K562 (cell line): Measurements from ENCODE around the gene STUB1. TPM values are rescaled to one million over a fixed set of nuclear protein-coding genes. Genes with fewer than 3 reads are reported as not detected.

ENCODE experiments used
- ATF4 ChIP-seq: fragments of 450-650 bp; formaldehyde crosslinking; IDR thresholded peaks from 2 replicates; pipeline ENCODE4 v1.4.0; 2022; ENCODE audit warnings: mild to moderate bottlenecking, moderate library complexity
- BCL6 ChIP-seq: fragments of 250-450 bp; sonication (Bioruptor Pico); IDR thresholded peaks from 2 replicates; pipeline ENCODE4 v1.4.0; 2020
- CBFA2T3 ChIP-seq: fragments of 450-650 bp; IDR thresholded peaks from 2 replicates; pipeline ENCODE4 v1.6.1; 2017
- CREB5 ChIP-seq: fragments of 250-450 bp; sonication (Bioruptor Pico); IDR thresholded peaks from 2 replicates; pipeline ENCODE4 v1.5.0; 2020; ENCODE audit warnings: mild to moderate bottlenecking
- EZH2 ChIP-seq: IDR thresholded peaks from 2 replicates; pipeline ENCODE4 v1.6.1; 2012; ENCODE audit warnings: low read depth, mild to moderate bottlenecking, inconsistent platforms, low read length, borderline replicate concordance
- GTF2E2 ChIP-seq: fragments of 200-800 bp; sonication (Bioruptor generic); IDR thresholded peaks from 2 replicates; pipeline ENCODE4 v1.6.1; 2016; ENCODE audit warnings: missing genetic modification characterization, missing compliant biosample characterization
- GTF3C2 ChIP-seq: IDR thresholded peaks from 3 replicates; pipeline ENCODE4 v1.6.1; 2011; ENCODE audit warnings: borderline replicate concordance, mild to moderate bottlenecking, moderate library complexity; ENCODE audit not compliant: insufficient read length; ENCODE audit errors: extremely low read depth
- HNRNPK ChIP-seq: fragments of 200-400 bp; formaldehyde crosslinking; IDR thresholded peaks from one replicate; pipeline ENCODE4 v1.6.1; 2018; ENCODE audit warnings: mild to moderate bottlenecking, low read depth, low read length; ENCODE audit not compliant: poor library complexity, severe bottlenecking
- L3MBTL2 ChIP-seq: fragments of 450-650 bp; IDR thresholded peaks from 2 replicates; pipeline ENCODE4 v1.6.1; 2016; ENCODE audit warnings: mild to moderate bottlenecking, moderate library complexity
- MAX ChIP-seq: sonication (generic); formaldehyde crosslinking; IDR thresholded peaks from 2 replicates; pipeline ENCODE4 v1.9.0; 2022; ENCODE audit warnings: mild to moderate bottlenecking, missing genetic modification reagents
- POLR2B ChIP-seq: fragments of 450-650 bp; IDR thresholded peaks from 2 replicates; pipeline ENCODE4 v1.6.1; 2018; ENCODE audit warnings: low read depth; ENCODE audit not compliant: partially characterized antibody
- RBM34 ChIP-seq: fragments of 200-400 bp; formaldehyde crosslinking; IDR thresholded peaks from 2 replicates; pipeline ENCODE4 v1.6.1; 2018; ENCODE audit warnings: low read length, borderline replicate concordance; ENCODE audit not compliant: insufficient read depth
- SRF ChIP-seq, 2 experiments: fragments of 250-450, 450-650 bp in 1 of 2; sonication (Bioruptor Pico) in 1 of 2; sonication (generic) in 1 of 2; formaldehyde crosslinking; IDR thresholded peaks; 2 replicates each; pipeline versions ENCODE4 v1.5.0 to v1.5.1; 2020 to 2022; ENCODE audit warnings: mild to moderate bottlenecking in 1 of 2, missing genetic modification reagents in 1 of 2
- SRSF1 ChIP-seq: fragments of 200-400 bp; formaldehyde crosslinking; IDR thresholded peaks from 2 replicates; pipeline ENCODE4 v1.6.1; 2017; ENCODE audit warnings: mild to moderate bottlenecking, low read depth, low read length, moderate library complexity
- TCF15 ChIP-seq: fragments of 250-450 bp; sonication (Bioruptor Pico); IDR thresholded peaks from 2 replicates; pipeline ENCODE4 v1.8.0; 2022; ENCODE audit warnings: moderate library complexity, mild to moderate bottlenecking, inconsistent platforms
- TEAD2 ChIP-seq: fragments of 450-650 bp; IDR thresholded peaks from 2 replicates; pipeline ENCODE4 v1.6.1; 2016; ENCODE audit warnings: missing genetic modification characterization, control low read depth, missing compliant biosample characterization
- THRAP3 ChIP-seq: fragments of 450-650 bp; IDR thresholded peaks from 2 replicates; pipeline ENCODE4 v1.6.1; 2016; ENCODE audit warnings: mild to moderate bottlenecking, inconsistent platforms, borderline replicate concordance
- ZBTB2 ChIP-seq: fragments of 450-650 bp; IDR thresholded peaks from 2 replicates; pipeline ENCODE4 v1.6.1; 2016; ENCODE audit warnings: antibody characterized with exemption
- ZNF212 ChIP-seq: fragments of 450-650 bp; formaldehyde crosslinking; IDR thresholded peaks from 2 replicates; pipeline ENCODE4 v1.4.0; 2020; ENCODE audit warnings: mild to moderate bottlenecking
- polyA plus RNA-seq, 8 experiments: library from polyadenylated mRNA; depleted of rRNA in 4 of 8; stranded (reverse) in 5 of 8; unstranded in 3 of 8; fragments of >200 nt; fragmentation: Nextera tagmentation in 2 of 8; fragmentation: Illumina TruSeq in 1 of 8; extraction: Ambion mirVana in 2 of 8; extraction: Trizol in 1 of 8; gene quantifications; 2 replicates each; pipeline versions ENCODE4 v1.2.1 to v1.2.3, GENCODE V29; 2011 to 2014; ENCODE audit warnings: inconsistent platforms in 1 of 8, missing spikeins in 1 of 8
- total RNA-seq, 7 experiments: library from RNA; depleted of rRNA in 6 of 7; stranded (reverse); fragments of >200 nt in 6 of 7; fragmentation: Illumina TruSeq in 2 of 7; extraction: Trizol in 2 of 7; gene quantifications; 2 replicates each; pipeline versions ENCODE4 v1.2.1 to v1.2.3, GENCODE V29; 2011 to 2021; ENCODE audit warnings: low replicate concordance in 1 of 7

Gene STUB1
- total and polyA plus RNA-seq, 9 of the 15 experiments (the other 6 are each of a cell fraction or from before 2014, with no cell fraction given) = 10.6 to 251 (median 152) TPM

GRCh38 chr16:726438-727290 is 46.5 kb downstream of the STUB1 start, which contains the start of the genes CCDC78 and HAGHL (continued):
- peak; percentile 34; the same call in 1 of the 2 replicates for TF ChIP-seq MAX (CRISPR knock-in tag)
- no peak for TF ChIP-seq HNRNPK
- TF ChIP-seq POLR2B = no peak
- no peak for TF ChIP-seq THRAP3
- TF ChIP-seq GTF3C2 = peak; percentile 77
- no peak for TF ChIP-seq RBM34
- TF ChIP-seq ATF4 (CRISPR knock-in tag) = no peak
- TF ChIP-seq SRSF1 = no peak
- TF ChIP-seq EZH2 = no peak
- no peak for TF ChIP-seq TCF15 (CRISPR knock-in tag)
- TF ChIP-seq CREB5 (CRISPR knock-in tag) = no peak
- no peak for TF ChIP-seq ZNF212 (CRISPR knock-in tag)
- no peak for TF ChIP-seq TEAD2 (tag)
- no peak for TF ChIP-seq ZBTB2
- TF ChIP-seq BCL6 (CRISPR knock-in tag) = no peak
- TF ChIP-seq SRF (CRISPR knock-in tag; IDR thresholded peaks at IDR 0.05) = no peak
- no peak for TF ChIP-seq CBFA2T3
- no peak for TF ChIP-seq L3MBTL2
- TF ChIP-seq GTF2E2 (tag) = no peak
